Activated naive CD8-positive, alpha-beta T cell treated with anti-CD3 and anti-CD28 coated beads, Interleukin-2, amount 10 ng/mL, durations not matched to agents 7 days and 5 days (primary cell): Measurements from ENCODE around the gene ARID5B. TPM values are rescaled to one million over a fixed set of nuclear protein-coding genes. Genes with fewer than 3 reads are reported as not detected.

ENCODE experiments used
- ATAC-seq: fragments of 150-1000 bp; cut with Tn5 transposase; one replicate; pipeline ENCODE4 v1.10.0; 2021; ENCODE audit warnings: low read depth, moderate library complexity
- POLR2A ChIA-PET: fragments of 350-600 bp; sonication (Branson Sonifier 250); formaldehyde crosslinking; loops from one replicate; lab custom pipeline; 2021; ENCODE audit warnings: antibody characterized with exemption; lab: Charles Lee
- DNase-seq: peaks from one replicate; pipeline ENCODE4 v3.0.0; 2021
- H3K27ac Mint-ChIP-seq: one replicate; pipeline ENCODE4 v1.8.0; 2022; ENCODE audit warnings: mild to moderate bottlenecking, mixed read lengths
- H3K27me3 Mint-ChIP-seq: one replicate; pipeline ENCODE4 v1.8.0; 2022; ENCODE audit warnings: mild to moderate bottlenecking, moderate library complexity, mixed read lengths
- H3K36me3 Mint-ChIP-seq: one replicate; pipeline ENCODE4 v1.8.0; 2021; ENCODE audit warnings: mild to moderate bottlenecking, mixed read lengths
- H3K4me1 Mint-ChIP-seq: one replicate; pipeline ENCODE4 v1.8.0; 2021; ENCODE audit warnings: mixed read lengths
- H3K4me3 Mint-ChIP-seq: one replicate; pipeline ENCODE4 v1.8.0; 2022; ENCODE audit warnings: mild to moderate bottlenecking, moderate library complexity, mixed read lengths
- H3K9me3 Mint-ChIP-seq: one replicate; pipeline ENCODE4 v1.8.0; 2021; ENCODE audit warnings: mixed read lengths
- total RNA-seq, 2 experiments: library from RNA; stranded (reverse); gene quantifications; one replicate each; pipeline ENCODE4 v1.2.3, GENCODE V29; 2021

The ARID5B gene
- total RNA-seq, 2 experiments from 2014 or later = 25.4 to 26.1 TPM

- Mint-ChIP-seq H3K9me3 (no peaks in the 10 kb centered on the region), H3K27ac (peak overlapping the region; percentile 93), H3K4me1 (peaks cover 29% of the 10 kb centered on the region), H3K36me3 (peaks cover 17% of the 10 kb centered on the region), H3K4me3 (peak overlapping the region; percentile 95), H3K27me3 (no peaks in the 10 kb centered on the region)
- DNase-seq = no peak
- POLR2A ChIA-PET = interaction anchor here (0.8 to 4.2 kb wide), 11 partner anchors 11 to 1126 kb away, joined by 3 to 22 read pairs (median 6); partner anchors contain the start of gene CDK1
- ATAC-seq = no peak
Observed at GRCh38 chr10:61903928-61904344, 2.4 kb downstream of the ARID5B start.

GRCh38 chr10:61904733-61905725 is 3.5 kb downstream of the ARID5B start:
- POLR2A ChIA-PET = interaction anchor here (0.5 to 2.9 kb wide), 4 partner anchors 29 to 145 kb away, joined by 3 to 22 read pairs (median 4); no protein-coding TSS in a partner anchor
- DNase-seq (no peak), ATAC-seq (no peak)
- Mint-ChIP-seq H3K4me3 (peak overlapping the region; percentile 95), H3K27ac (peak overlapping the region; percentile 93), H3K4me1 (peaks cover 24% of the 10 kb centered on the region), H3K9me3 (no peaks in the 10 kb centered on the region), H3K36me3 (peaks cover 24% of the 10 kb centered on the region), H3K27me3 (no peaks in the 10 kb centered on the region)

GRCh38 chr10:61905837-61906561 is 4.5 kb downstream of the ARID5B start:
- POLR2A ChIA-PET = interaction anchor here (0.7 to 1.1 kb wide), 3 partner anchors 27 to 138 kb away, joined by 3 to 4 read pairs (median 4); no protein-coding TSS in a partner anchor
- no peaks in the 10 kb centered on the region for H3K9me3 Mint-ChIP-seq
- no peak overlapping the region for H3K4me3 Mint-ChIP-seq
- H3K27ac Mint-ChIP-seq = no peak overlapping the region
- H3K4me1 Mint-ChIP-seq = peaks cover 25% of the 10 kb centered on the region
- no peak for ATAC-seq
- DNase-seq = no peak
- no peaks in the 10 kb centered on the region for H3K27me3 Mint-ChIP-seq
- H3K36me3 Mint-ChIP-seq = peaks cover 31% of the 10 kb centered on the region

DNA sequence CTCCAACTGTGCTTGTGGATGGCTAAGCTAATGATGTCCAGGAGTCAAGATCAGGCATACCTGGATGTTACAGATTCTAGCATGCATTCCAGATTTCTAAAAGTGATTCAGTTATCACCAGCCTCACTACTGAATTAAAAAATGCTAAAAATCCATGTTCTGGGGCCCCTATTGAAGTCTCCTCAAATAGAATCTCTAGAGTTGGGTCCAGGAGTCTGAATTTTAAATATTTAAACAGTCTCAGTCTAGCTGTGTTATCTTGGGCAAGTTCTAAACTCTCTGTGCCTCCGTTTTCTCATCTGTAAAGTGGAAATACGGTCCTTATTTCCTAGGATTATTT is 5.0 kb downstream of the ARID5B start:
- Mint-ChIP-seq H3K27me3 (no peaks in the 10 kb centered on the region), H3K9me3 (no peaks in the 10 kb centered on the region), H3K4me1 (peaks cover 25% of the 10 kb centered on the region), H3K27ac (no peak overlapping the region), H3K4me3 (no peak overlapping the region), H3K36me3 (peaks cover 33% of the 10 kb centered on the region)
- ATAC-seq = no peak
- no peak for DNase-seq
- POLR2A ChIA-PET = interaction anchor here (1.1 kb wide), 2 partner anchors 27 to 28 kb away, joined by 3 to 4 read pairs; no protein-coding TSS in a partner anchor

- POLR2A ChIA-PET = no interaction called here
- no peaks in the 10 kb centered on the region for H3K9me3 Mint-ChIP-seq
- H3K27me3 Mint-ChIP-seq = no peaks in the 10 kb centered on the region
- H3K4me1 Mint-ChIP-seq = peaks cover 25% of the 10 kb centered on the region
- ATAC-seq = no peak
- no peak overlapping the region for H3K27ac Mint-ChIP-seq
- no peak for DNase-seq
- peaks cover 35% of the 10 kb centered on the region for H3K36me3 Mint-ChIP-seq
- no peak overlapping the region for H3K4me3 Mint-ChIP-seq
Observed at GRCh38 chr10:61907011-61907410, 5.5 kb downstream of the ARID5B start.

- Mint-ChIP-seq H3K27me3 (no peaks in the 10 kb centered on the region), H3K36me3 (peaks cover 35% of the 10 kb centered on the region), H3K27ac (no peak overlapping the region), H3K9me3 (no peaks in the 10 kb centered on the region), H3K4me3 (no peak overlapping the region), H3K4me1 (peaks cover 25% of the 10 kb centered on the region)
- POLR2A ChIA-PET = no interaction called here
- ATAC-seq = no peak
- DNase-seq = no peak
Observed at GRCh38 chr10:61907587-61907986, 6.1 kb downstream of the ARID5B start.

DNA sequence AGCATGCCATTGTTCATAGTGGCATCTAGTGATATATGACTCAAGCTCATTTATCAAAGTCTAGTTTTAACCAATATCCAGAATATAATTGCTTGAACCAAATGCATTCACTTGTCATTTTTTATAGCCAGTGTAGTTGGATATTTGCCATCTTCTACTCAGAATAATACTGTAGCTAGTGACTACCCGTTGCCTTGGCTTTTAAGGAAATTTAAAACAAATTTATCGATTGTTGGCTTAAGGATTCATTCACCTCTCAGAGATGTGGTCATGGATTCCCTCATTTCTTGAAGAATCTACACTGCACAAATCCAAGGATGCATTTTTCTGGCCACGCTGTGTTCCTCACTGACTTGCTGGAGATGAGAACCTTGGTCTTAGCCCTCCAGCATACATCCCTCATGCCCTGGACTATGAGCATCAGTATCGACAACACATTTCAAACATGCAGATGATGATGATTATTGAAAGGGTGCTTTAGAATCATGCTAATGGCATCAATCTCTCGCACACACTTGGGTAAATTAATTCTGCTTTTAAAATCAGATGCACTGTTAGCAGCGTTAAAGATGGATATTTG is 8.8 kb downstream of the ARID5B start:
- no peak for DNase-seq
- Mint-ChIP-seq H3K9me3 (no peaks in the 10 kb centered on the region), H3K36me3 (peaks cover 53% of the 10 kb centered on the region), H3K27ac (no peak overlapping the region), H3K4me1 (peaks cover 13% of the 10 kb centered on the region), H3K4me3 (no peak overlapping the region), H3K27me3 (no peaks in the 10 kb centered on the region)
- POLR2A ChIA-PET = no interaction called here
- no peak for ATAC-seq

DNA sequence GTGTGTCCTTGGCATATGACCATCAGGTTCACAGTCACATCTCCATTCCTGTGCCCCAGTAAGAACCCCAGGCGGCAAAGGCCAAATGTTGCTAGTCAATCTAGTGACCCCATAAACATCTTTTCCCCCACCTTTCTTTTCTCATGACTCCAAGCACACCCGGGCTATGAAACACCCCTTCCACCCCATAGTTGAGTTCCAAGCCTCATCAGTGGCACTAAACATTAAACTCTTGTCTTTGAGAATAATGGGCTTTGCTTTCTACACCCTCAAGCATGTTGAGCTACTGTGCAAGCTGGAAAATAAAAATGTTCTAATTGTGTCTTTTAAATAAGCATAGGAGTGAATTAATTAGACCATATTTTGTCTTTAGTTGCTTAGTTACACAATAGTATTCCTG is 9.4 kb downstream of the ARID5B start:
- Mint-ChIP-seq H3K4me3 (no peak overlapping the region), H3K27me3 (no peaks in the 10 kb centered on the region), H3K4me1 (peaks cover 9% of the 10 kb centered on the region), H3K36me3 (peaks cover 58% of the 10 kb centered on the region), H3K9me3 (no peaks in the 10 kb centered on the region), H3K27ac (no peak overlapping the region)
- POLR2A ChIA-PET = no interaction called here
- DNase-seq (no peak), ATAC-seq (no peak)

DNA sequence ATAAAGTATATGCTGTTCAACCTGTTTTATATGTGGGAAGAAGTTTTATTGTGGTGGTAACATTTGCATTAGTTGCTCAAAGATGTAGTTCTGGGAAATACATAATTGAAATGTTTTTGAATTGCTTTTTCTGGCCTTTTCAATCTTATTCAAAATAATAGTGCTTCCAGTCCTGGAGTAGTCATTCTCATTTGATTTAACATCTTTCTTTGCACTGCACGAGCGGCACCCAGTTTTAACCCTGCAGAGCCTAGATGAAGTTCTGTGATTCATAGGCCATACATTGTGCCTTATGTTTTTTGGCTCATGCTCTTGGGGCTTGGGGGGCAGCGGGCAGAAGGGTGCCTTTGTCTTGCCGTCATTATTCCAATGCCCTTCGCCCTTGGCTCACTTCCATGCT is 9.9 kb downstream of the ARID5B start:
- no peak overlapping the region for H3K27ac Mint-ChIP-seq
- peaks cover 58% of the 10 kb centered on the region for H3K36me3 Mint-ChIP-seq
- DNase-seq (no peak), ATAC-seq (no peak)
- peaks cover 8% of the 10 kb centered on the region for H3K4me1 Mint-ChIP-seq
- POLR2A ChIA-PET = no interaction called here
- no peaks in the 10 kb centered on the region for H3K27me3 Mint-ChIP-seq
- H3K4me3 Mint-ChIP-seq = no peak overlapping the region
- H3K9me3 Mint-ChIP-seq = peaks cover under 1% of the 10 kb centered on the region

DNA sequence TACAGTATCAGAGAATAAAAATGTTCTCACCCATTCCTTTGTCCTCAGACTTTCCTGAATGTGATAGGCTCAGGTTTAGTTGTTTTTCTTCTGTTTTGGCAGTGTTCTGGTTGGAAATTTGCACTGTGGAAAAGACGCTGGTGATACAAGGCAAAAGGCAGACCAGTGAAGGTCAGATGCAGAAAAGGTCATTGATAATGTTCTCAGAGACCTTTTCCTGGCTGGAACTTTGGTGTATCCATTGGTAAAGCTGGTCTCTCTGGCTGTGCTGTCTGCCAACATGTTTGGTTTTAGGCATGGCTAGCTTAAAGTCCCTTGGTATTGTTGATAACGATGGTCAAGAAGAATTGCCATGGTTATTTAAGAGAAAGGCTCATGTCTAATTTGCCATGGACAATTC is 11.5 kb downstream of the ARID5B start:
- Mint-ChIP-seq H3K4me3 (no peak overlapping the region), H3K4me1 (peaks cover 14% of the 10 kb centered on the region), H3K27me3 (no peaks in the 10 kb centered on the region), H3K27ac (no peak overlapping the region), H3K9me3 (peaks cover 7% of the 10 kb centered on the region), H3K36me3 (peaks cover 71% of the 10 kb centered on the region)
- no peak for ATAC-seq
- no peak for DNase-seq
- POLR2A ChIA-PET = no interaction called here

DNA sequence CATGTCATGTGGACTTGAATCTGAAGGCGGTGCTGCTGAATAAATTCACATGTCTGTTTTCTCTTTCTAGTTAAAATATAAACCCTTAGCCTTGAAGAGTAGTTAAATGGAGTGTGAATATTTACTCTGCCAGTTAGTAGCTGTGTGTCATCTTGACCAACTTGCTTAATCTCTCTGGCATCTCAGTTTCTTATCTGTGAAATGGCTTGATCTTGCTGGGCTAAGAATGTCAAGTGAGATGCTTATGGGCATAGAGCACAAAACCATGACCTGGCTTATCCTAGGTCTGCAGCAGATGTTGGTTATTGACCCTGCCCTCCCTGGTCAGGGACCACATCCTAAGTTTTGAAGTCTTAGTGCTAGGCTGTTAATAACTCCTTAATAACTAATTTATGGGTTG is 16.6 kb downstream of the ARID5B start:
- Mint-ChIP-seq H3K4me3 (no peak overlapping the region), H3K36me3 (peaks cover 59% of the 10 kb centered on the region), H3K27ac (peak overlapping the region; percentile 45), H3K4me1 (peaks cover 19% of the 10 kb centered on the region), H3K27me3 (no peaks in the 10 kb centered on the region), H3K9me3 (peaks cover 13% of the 10 kb centered on the region)
- POLR2A ChIA-PET = no interaction called here
- no peak for ATAC-seq
- no peak for DNase-seq

DNA sequence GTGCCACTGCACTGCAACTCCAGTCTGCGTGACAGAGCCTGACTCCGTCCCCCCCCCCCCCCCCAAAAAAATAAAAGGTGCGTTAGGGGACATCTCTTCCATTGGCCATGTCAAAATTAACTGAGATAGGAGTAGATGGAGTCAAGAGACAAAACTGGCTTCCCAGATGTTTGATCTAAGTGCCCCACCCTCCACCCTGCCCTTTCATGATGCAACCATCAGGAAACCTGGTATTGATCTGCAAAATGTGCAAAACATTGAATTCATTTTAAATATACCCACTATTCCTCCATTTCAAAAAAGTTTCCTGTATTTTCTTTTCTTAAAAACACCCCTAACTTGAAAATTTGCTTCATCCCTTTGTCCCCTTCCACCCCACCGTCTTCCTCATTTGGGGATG is 17.5 kb downstream of the ARID5B start:
- H3K9me3 Mint-ChIP-seq = peaks cover 13% of the 10 kb centered on the region
- H3K27ac Mint-ChIP-seq = no peak overlapping the region
- ATAC-seq = no peak
- peaks cover 63% of the 10 kb centered on the region for H3K36me3 Mint-ChIP-seq
- H3K4me1 Mint-ChIP-seq = peaks cover 22% of the 10 kb centered on the region
- H3K27me3 Mint-ChIP-seq = no peaks in the 10 kb centered on the region
- no peak for DNase-seq
- no peak overlapping the region for H3K4me3 Mint-ChIP-seq
- POLR2A ChIA-PET = no interaction called here

DNA sequence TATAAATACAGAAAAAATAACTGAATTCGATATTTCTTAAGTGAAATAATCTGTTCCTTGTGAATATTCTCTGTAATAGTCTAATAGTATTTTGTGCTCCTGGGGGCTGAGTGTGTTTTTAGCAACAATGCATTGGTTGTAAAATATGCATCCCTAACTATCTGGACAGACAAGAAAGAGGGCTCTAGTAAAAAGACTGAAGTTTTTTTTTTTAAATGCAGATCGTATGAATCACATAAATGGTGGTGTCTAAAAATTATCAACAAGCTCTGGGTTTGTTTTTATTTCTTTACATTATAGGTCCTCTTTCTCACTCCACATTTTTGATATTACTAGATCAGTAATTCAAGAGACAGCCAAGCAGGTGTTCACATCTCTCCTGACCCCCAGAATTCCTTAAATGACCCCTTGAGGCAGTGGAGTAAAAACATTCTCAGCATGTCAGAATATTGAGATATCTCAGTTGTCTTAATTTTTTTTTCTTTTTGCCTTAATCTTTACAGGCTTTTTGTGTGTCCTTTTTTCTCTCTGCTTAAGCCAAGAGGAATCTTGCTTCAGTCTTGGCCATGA is 18.2 kb downstream of the ARID5B start:
- ATAC-seq = no peak
- POLR2A ChIA-PET = interaction anchor here (0.7 kb wide), 1 partner anchor 36 kb away, joined by 3 read pairs; no protein-coding TSS in a partner anchor

More for the DNA sequence above, 18.2 kb downstream of the ARID5B start:
- no peak overlapping the region for H3K27ac Mint-ChIP-seq
- H3K36me3 Mint-ChIP-seq = peaks cover 58% of the 10 kb centered on the region
- peaks cover 13% of the 10 kb centered on the region for H3K9me3 Mint-ChIP-seq
- H3K27me3 Mint-ChIP-seq = no peaks in the 10 kb centered on the region
- no peak for DNase-seq
- H3K4me1 Mint-ChIP-seq = peaks cover 22% of the 10 kb centered on the region
- no peak overlapping the region for H3K4me3 Mint-ChIP-seq
